Left hindlimb (tissue), 1 donor: Measurements from ENCODE around the gene ARHGEF12.

ENCODE experiments used
- DNase-seq: peaks from one replicate; pipeline ENCODE4 v3.0.0-alpha.2; 2018

The ARHGEF12 gene, protein sequence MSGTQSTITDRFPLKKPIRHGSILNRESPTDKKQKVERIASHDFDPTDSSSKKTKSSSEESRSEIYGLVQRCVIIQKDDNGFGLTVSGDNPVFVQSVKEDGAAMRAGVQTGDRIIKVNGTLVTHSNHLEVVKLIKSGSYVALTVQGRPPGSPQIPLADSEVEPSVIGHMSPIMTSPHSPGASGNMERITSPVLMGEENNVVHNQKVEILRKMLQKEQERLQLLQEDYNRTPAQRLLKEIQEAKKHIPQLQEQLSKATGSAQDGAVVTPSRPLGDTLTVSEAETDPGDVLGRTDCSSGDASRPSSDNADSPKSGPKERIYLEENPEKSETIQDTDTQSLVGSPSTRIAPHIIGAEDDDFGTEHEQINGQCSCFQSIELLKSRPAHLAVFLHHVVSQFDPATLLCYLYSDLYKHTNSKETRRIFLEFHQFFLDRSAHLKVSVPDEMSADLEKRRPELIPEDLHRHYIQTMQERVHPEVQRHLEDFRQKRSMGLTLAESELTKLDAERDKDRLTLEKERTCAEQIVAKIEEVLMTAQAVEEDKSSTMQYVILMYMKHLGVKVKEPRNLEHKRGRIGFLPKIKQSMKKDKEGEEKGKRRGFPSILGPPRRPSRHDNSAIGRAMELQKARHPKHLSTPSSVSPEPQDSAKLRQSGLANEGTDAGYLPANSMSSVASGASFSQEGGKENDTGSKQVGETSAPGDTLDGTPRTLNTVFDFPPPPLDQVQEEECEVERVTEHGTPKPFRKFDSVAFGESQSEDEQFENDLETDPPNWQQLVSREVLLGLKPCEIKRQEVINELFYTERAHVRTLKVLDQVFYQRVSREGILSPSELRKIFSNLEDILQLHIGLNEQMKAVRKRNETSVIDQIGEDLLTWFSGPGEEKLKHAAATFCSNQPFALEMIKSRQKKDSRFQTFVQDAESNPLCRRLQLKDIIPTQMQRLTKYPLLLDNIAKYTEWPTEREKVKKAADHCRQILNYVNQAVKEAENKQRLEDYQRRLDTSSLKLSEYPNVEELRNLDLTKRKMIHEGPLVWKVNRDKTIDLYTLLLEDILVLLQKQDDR (N-terminal part only)

DNA sequence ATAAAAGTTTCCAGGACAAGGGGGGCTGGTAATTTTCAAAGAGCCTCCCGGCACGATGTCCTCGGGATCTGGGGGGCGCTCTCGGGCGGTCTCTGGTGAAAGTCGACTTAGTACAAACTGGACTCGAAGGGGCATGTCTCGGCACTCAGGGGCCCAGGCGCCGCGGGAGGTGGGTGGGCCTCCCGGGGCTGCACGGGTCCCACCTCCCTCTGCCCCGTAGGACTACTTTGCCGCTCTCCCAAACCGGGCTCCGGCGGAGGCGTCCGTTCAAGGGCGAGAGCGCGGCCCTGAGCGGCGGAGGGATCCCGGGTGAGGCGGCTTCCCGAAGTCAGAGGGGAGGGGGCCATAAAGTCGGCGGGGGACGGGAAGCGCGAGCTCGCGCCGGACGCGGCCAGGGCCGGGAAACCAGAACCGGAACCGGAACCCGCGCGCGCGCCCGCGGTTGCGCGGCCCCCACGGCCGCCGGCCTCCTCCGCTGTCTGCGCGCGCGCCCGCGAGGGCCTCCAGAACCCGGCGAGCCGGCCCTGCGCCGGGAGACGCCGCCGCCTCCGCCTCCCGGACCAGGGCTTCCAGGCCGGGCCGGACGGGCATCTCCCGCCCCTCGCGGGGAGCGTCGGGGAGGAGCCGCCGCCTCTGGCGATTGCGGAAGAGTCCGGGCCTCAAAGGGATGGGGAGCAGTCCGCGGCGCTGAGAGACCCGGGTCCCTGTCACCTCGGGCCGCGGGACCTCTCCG is at the start of gene ARHGEF12:
Gene ARHGEF12 (plus strand): TSS at position 506 of the 733 bp plus-strand sequence. CDS start 831 bp downstream, outside the sequence.
- peak; percentile 97 for DNase-seq

DNA sequence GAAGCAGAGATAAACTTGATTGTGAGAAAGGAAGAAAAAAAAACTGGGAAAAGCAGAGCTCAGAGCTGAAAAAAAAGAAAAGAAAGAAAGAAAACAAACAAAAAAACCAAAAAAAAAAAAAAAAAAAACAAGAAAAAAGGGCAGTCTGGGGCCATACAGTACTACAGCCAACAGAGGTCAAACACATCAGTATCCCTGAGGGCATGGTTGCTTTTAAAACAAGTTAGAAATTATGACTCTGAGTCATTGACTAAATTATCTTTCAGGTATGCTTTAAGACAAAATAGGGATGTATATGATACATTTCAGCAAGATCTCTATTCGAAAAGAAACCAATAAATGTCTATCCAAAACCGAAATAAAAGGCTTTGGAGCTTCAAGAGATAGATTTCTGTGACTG is 48.2 kb upstream of the ARHGEF12 start:
- no peak for DNase-seq

DNA sequence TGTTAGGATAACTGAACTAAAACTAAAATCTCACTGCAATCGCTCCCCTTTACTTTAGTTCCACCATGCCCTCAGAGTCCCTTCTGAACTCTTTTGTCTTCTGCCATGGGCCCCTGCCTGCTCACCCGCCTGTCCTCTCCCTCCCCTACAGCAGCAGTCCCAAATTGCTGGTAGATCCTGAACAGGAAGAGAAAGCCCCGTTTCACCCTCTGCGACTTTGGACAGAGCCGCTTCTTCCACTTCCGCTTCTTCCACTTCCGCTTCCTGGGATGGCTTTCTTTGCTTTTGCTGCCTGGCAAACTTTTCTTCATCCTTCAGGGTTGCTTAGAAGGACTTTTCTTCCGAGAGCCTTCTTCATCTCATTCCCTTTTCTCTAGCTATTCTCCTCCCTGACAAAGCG is 46.8 kb upstream of the ARHGEF12 start:
- no peak for DNase-seq

DNA sequence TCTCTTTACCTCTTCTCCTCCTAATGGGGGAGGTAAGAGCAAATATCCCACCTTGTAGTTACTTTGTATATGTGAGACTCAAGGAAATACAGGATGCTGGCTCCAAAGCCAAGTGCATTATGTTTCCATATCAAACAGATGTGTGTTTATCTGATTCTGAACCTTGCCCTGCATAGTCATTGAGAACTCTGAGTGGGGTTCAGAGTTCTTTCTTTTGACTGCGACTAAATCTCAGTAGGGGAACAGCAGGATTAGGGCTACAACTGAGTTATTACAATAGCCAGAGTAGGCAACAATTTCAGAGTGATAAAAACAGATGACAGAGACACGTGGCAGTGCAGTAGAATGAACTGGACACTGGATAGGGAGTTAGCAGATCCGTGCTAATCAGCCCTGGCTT is 45.3 kb upstream of the ARHGEF12 start:
- DNase-seq: no peak

DNA sequence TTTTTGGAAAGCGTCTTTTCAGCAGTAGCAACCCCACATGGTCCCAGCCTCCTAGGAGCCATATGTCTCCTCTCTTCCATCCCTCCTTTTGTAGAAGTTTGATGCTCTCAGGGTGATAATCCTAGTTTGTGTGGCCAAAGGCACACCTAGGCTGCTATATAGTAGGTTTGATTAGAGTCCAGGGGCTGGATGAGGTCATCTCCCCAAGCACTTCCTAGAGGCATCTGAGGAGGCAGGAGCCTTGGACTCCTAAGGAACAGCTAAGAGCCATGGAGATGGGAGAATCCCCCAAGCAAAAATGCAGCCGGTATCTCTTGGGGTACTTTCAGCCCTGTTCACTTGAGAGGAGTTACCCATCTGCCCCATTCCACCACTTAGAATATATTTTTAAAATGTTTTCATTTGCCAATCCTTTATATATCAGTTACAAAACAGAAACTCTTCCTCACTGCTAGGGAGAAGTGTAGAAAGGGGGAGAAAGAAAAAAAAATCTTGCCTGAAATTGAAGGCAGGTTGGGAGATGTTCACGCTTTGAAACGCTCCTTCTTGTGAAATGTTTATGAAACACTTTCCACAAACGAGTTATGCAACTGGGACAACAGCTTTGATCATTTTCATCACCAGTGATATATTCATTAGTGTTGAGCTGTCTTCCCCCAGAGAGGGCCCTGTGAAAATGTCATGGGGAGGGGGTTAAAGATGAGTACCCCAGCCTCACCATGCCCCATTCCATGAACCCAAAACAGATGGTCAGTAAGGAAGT is 43.0 kb upstream of the ARHGEF12 start:
- no peak for DNase-seq

DNA sequence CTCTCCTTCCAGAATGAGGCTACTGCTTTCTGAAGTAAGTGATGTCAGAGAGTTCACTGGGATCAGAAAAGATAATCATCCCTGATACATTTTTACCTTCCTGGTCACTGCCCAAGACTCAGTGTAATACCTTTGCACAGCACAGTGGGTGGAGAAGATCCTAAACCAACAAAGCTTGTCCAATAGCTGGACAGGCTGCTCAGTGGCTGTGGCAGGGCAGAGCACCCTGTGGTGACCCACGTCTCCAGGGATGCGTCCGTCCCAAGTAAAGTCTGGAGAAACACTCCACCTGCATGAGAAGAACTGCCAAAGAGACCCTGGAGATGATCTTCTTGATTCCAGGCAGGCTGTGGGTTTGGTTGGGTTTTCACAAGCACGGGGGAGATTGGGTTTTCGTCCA is 42.1 kb upstream of the ARHGEF12 start:
- DNase-seq: no peak

DNA sequence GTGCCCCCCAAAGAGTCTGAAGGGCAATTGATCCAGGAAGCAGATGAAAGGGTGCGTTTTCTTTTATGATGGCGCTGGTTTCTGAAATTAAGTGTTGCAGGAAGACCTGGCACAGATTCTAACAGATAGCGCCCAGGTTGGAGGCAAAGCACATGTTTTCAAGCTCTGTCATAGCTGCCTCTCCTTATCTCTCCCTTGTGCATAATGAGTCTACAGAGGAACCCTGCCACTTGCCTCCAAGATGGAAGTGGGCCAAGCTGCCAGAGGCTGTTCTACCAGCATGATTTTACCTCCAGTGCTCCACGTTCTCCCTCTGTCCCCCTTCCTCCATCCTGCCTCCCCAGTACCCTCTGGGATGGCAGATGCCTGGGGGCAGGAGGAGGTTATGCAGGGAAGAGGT is 41.1 kb upstream of the ARHGEF12 start:
- no peak for DNase-seq

DNA sequence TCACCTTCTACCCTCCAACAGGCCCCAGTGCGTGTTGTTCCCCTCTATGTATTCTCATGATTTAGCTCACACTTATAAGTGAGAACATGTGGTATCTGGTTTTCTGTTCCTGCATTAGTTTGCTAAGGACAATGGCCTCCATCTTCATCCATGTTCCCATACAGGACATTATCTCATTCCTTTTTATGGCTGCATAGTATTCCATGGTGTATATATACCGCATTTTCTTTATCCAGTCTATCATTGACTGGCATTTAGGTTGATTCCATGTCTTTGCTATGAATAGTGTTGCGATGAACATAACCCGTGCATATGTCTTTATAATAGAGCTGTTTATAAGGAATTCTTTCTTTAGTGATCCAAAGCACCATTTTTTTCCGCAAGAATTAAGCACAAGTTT is 39.7 kb upstream of the ARHGEF12 start:
- no peak for DNase-seq

DNA sequence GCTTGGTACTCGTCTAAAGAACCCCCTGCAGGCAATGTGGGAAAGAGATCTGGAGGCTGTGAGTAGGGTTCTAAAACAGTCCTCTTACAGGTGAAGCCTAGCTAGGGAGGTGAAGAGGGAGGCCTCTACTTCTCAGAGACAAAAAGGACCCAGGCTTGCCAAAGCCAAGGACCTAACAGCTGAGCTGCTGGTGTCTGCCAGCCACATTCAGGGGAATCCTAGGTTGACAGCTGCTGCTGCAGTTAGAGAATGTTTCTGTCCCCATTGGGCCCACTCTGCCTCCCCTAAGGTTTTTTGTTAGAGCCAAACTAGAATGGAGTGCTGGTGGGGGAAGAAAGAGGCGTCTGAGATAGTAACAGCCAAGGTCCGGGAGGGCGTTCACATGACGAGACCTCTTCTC is 37.8 kb upstream of the ARHGEF12 start:
- DNase-seq: no peak

DNA sequence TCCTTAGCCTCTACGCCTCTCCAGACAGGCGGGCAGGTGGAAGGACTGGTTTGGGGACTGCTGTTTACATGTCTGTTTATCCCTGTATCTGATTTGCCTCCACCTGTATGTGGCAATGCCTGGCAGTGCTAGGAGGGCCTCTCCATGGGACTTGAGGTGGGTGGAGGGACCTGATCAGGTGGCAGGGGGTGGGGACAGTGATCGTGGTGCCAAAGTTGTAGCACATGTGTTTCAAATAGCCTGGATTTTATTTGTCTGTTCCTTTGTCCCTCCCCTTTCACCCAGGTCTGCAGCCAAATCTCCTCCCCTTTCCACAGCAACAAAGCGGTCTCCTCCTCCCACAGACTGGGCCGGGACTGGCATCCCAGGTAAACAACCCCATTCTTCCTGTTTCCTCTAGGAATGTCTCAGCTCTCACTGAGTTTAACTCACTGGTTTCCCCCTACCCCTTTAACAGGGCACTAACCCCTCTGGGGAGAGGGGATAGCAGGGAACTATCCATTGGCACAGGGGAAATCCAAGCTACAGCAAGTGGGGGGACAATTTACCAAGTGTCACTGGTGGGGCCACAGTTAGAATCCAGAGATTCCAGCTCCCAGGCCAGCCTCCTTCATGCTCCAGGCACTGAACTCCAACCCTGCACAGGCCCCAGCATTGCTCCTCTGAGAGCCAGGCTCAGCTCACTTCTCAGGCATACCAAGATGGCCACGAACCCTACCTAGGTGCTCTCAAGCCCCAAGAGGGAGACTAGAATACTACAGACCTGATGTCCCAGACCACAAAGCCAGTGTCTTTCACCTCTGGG is 34.0 kb upstream of the ARHGEF12 start:
- no peak for DNase-seq

DNA sequence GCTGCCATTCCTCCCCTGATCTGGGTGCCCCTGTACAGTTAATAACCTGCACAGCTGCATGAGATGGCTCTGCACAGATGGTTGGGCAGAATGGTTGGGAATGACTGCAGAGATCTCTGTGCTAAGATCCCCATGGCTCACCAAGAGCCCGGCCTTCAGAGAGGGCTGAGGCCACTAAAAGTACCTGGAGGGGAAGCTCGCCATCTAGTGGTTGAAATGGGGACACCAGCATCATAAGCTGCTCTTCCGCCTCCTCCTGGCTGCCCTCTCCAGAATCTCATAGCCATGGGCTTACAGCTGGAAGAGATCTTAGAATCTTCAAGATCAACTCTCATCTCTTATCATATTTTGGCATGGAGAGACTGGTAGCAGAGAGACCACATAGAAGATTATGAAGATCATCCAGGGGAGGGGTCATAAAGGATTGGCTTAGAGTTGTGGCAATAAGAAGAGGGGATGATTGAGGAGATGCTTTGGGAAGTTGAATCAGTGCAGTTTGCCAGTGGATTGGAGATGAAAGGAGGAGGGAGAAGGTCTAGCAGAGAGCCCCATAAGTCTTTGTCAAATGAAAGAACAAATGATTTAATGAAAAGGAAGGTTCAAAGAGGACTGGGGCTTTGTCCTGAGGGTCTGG is 33.1 kb upstream of the ARHGEF12 start:
- peak; percentile 54 for DNase-seq

DNA sequence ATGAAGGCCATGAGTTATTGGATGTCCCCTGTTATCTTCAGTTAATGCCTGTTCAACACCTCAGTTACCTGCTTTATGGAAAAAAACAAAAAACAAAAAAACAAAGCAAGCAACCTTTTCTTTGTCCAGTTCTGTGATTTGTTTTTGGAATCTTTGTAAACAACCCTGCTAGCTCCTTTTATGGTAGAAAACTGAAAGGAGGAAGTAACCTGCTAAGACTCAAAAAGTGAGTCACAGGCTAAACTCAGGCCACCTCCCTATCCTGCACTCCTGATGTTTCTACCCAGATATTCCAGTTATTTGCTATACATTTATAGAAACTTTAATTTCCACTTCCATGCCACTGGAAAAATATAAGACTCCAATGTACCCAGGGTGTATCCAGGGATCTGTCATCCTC is 31.7 kb upstream of the ARHGEF12 start:
- DNase-seq: no peak

DNA sequence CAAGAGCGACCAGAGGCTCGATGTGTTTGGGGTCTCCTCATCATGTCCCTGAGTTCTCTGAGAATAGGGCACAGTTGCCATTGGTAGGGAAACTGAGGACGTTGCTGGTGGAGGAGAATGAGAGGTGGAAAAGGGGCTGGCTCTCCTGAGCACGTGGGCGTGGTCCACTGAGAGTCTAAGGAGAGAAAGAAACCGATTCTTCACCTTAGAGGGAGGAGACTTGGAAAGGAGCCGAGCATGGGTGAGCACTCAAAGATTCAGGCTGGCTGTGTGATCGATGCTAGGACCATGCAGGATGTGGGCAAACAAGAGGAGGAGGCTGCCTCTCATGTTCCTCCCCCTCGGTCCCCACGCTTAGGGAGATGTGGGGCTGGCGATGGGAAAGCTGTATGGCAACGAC is 30.9 kb upstream of the ARHGEF12 start:
- DNase-seq: no peak

DNA sequence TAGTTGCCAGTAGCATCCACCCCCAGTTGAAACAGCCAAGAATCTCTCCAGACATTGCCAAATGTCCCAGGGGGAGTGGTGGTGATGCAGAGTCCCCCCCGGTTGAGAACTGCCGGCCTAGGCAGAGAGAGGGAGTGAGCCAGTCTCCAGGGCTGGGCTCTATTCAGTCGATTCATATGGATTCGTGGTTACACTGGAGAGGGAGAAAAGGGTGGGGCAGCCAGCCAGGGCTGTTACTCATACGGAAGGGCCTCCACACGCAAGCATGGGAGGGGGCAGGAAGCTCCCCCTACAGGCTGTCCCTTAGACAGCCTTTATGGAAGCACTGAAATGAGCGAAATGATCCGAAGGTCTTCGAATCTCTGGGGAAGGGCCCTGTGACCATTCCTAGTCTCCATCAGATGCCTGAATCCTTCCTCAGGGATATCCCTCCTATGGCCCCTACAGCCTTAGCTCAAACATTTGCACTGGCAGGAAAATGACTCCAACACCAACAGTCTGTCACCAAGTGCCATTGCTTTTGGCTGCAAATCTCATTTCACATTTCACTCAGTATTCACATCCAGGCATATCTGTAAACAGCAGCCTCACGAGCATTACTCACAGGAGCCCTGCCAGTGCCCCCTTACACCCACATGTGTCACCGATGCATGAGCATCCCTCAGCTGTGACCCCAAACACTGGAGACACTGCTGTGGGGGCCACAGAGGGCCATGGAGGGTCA is 29.5 kb upstream of the ARHGEF12 start:
- peak; percentile 50 for DNase-seq

DNA sequence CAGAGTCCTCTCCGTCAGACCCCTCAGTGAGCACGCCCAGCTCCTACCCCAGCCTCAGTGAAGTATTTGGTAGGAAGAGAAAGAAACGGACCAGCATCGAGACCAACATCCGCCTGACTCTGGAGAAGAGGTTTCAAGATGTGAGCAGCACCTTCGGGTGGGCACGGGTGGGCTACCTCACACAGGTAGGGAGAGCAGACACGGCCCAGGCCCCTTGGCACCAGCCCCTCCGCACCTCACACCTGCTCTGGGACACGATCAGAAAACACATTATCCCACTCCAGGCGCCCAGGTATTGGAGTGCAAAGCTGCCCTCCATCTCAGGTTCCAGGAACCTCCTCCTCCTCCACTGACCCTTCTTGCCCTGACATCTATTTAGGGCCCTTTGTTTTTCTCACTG is 28.7 kb upstream of the ARHGEF12 start:
- no peak for DNase-seq

DNA sequence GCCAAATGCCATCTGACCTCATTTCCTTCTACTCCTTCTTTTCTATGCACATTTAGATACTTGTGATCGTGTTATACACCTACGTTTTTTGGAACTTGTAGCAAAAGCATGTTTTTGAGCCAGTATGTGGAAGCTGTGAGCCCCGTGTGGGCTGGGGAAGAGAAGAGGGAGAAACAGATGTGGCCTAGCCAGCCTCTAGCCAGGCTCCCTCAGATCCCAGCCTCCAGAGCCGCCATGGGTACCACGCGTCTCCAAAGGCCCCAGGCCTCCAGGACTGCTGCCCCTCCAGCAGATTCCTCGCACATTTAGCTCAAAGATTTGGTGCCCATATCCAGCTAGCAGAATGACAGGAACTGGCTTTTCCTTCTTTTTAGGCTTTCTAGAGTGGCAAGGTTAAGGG is 28.1 kb upstream of the ARHGEF12 start:
- no peak for DNase-seq

DNA sequence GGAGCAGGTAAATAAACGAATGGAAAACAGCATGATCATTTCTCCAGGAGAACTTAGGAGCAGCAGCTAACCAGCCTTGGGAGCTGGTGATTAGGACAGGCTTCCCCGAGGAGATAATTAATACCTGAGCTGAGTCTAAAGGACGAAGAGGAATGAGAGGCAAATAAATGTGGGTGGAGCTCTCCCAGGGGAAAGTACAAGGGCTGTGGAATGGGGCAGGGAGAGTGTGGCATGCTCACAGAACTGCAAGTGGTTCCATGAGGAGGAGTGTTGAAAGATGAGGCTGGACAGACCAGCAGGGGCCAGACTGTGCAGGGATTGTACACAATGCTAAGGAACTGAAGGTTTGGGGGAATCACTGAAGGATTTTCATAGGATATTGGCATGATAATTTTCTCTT is 25.3 kb upstream of the ARHGEF12 start:
- DNase-seq: no peak

DNA sequence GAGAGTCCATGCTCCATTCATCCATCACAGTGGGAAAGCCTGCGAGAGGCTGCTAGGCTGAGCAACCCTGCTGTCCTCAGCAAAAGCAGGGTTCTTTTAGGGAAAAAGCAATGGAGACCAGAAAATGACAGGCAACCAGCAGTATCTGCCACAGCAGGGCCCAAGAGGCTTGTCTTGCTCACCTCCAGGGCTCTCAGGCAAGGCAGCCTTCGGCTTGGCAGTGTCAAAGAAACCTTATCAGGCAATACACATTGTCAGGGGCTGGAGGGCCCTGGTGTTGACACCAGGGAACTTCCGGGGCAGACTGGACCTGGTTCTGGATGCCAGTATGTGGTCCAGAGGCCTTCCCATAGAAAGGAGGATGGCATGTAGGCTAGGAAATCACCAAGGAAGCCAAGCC is 21.4 kb upstream of the ARHGEF12 start:
- DNase-seq: no peak

DNA sequence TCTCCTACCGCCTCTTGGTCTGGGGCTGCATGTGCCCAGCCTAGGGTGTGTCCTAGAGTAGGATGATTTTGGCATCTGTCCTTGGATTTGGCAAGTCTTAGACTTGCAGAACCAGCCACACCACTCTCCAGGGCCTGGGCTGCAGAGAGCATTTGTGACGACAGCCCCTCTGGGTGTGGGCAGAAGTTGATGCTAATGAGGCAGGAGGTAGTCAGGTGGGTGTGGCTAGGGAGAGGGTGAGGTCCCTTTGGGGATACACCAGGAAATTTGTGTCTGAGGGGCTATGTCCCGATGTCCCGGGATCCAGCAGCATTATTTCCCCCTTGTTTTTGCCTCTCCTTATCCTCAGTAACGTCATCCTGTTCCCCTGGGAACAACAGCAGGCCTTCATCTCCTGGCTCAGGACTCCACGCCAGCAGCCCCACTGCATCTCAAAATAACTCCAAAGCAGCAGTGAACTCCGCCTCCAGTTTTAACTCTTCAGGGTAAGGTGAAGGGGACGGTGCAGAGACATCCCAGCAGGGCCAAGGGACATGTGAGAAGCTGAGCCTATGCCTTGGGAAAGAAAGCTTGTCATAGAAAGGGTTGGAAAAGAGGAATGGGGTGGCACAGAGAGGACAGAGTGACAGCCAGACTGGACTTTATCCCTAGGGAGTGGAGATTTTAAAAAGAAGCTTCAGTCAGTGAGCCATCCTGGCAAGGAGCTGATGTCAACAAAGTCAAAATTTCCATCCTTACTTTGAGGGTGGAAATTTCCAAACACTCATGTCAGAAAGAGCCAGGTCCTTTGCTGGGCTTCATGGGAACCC is 19.1 kb upstream of the ARHGEF12 start:
- DNase-seq: peak; percentile 53
